ENCODE results near the gene DHFR2. TPM values are rescaled to one million over a fixed set of nuclear protein-coding genes. Genes with fewer than 3 reads are reported as not detected.
A peak's percentile ranks its signal among the peaks of the same experiment; 100 is the strongest.

DHFR2 gene
- total RNA-seq, 1 experiment from 2014 or later: 9.8 TPM

DNA sequence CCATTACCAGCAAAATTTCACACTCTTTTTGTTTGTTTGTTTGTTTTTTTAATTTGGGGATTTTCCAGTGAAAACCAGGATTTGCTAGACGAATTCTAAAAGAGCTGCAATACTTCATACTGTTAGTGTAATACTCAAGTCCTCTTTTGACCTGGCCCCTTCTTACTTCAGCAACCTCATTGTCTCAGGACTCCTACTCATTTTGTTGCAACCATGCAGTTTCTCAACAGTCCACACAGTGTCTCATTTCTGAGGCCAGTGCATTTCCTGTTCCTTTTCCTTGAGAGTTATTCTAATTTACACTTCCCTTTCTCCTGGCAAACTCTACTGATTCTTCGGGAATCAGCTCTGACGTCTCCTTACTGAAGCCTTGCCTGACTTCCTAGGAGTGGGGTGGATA lies 35.7 kb upstream of the DHFR2 start:
- H3K36me3 ChIP-seq (ENCODE audit: insufficient read depth, low read length, poor library complexity, severe bottlenecking): no peaks in the 10 kb centered on the region
- no peak for TF ChIP-seq EZH2 (IDR thresholded peaks at IDR 0.05; ENCODE audit: borderline replicate concordance, low read depth, low read length, poor library complexity, severe bottlenecking)
- TF ChIP-seq, protein P1, sequence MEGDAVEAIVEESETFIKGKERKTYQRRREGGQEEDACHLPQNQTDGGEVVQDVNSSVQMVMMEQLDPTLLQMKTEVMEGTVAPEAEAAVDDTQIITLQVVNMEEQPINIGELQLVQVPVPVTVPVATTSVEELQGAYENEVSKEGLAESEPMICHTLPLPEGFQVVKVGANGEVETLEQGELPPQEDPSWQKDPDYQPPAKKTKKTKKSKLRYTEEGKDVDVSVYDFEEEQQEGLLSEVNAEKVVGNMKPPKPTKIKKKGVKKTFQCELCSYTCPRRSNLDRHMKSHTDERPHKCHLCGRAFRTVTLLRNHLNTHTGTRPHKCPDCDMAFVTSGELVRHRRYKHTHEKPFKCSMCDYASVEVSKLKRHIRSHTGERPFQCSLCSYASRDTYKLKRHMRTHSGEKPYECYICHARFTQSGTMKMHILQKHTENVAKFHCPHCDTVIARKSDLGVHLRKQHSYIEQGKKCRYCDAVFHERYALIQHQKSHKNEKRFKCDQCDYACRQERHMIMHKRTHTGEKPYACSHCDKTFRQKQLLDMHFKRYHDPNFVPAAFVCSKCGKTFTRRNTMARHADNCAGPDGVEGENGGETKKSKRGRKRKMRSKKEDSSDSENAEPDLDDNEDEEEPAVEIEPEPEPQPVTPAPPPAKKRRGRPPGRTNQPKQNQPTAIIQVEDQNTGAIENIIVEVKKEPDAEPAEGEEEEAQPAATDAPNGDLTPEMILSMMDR (conservative IDR thresholded peaks at IDR 0.05; ENCODE audit: low read depth, low read length): peak; percentile 28; the same call in 1 of the 2 replicates
- ChIA-PET CTCF (no interaction called here), POLR2A (ENCODE audit: low non-redundant PET) (no interaction called here)
- H3K27ac ChIP-seq (ENCODE audit: low read depth, low read length, poor library complexity, severe bottlenecking): no peak overlapping the region
- H3K9me3 ChIP-seq (ENCODE audit: low read depth, low read length, poor library complexity, severe bottlenecking): no peaks in the 10 kb centered on the region
- peaks cover 5% of the 10 kb centered on the region for H3K4me1 ChIP-seq (ENCODE audit: insufficient read depth, low read length, poor library complexity, severe bottlenecking)
- no peak overlapping the region for H3K4me3 ChIP-seq (ENCODE audit: low read depth, low read length, poor library complexity, severe bottlenecking)
- intact Hi-C loops (cut with micrococcal nuclease; ENCODE audit: unreplicated experiment): no loop called here
- H3K27me3 ChIP-seq (replicated peaks; ENCODE audit: insufficient read depth, low read depth, low read length, poor library complexity): no peaks in the 10 kb centered on the region
- DNase-seq (ENCODE audit: low spot score): peak; percentile 40
- BruUV-seq (replicated peaks): no TSS peak

DNA sequence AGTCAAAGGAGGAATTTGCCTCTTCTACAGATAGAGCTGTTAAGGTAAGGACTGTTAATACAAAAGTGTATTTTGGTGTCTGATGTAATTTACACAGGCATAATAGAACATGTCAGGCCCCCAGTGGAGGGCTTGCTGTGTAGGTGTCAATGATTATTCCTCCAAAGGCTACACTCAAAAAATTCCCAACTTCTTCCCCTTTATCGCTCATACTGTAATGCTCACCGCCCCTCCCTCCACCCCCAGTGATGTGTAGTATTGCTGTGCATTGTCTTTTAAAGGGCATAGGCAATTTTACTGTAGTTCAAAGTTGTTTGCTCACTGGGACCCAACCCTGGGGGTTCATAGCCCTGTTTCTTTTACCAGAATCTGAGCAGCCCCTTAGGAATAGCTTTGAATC lies 32.4 kb upstream of the DHFR2 start:
- ChIA-PET CTCF (no interaction called here), POLR2A (ENCODE audit: low non-redundant PET) (no interaction called here)
- no peaks in the 10 kb centered on the region for H3K9me3 ChIP-seq (ENCODE audit: low read depth, low read length, poor library complexity, severe bottlenecking)
- peaks cover 5% of the 10 kb centered on the region for H3K4me1 ChIP-seq (ENCODE audit: insufficient read depth, low read length, poor library complexity, severe bottlenecking)
- no peak for DNase-seq (ENCODE audit: low spot score)
- no peak overlapping the region for H3K4me3 ChIP-seq (ENCODE audit: low read depth, low read length, poor library complexity, severe bottlenecking)
- no peak overlapping the region for H3K27ac ChIP-seq (ENCODE audit: low read depth, low read length, poor library complexity, severe bottlenecking)
- no TSS peak for BruUV-seq (replicated peaks)
- no peaks in the 10 kb centered on the region for H3K36me3 ChIP-seq (ENCODE audit: insufficient read depth, low read length, poor library complexity, severe bottlenecking)
- H3K27me3 ChIP-seq (replicated peaks; ENCODE audit: insufficient read depth, low read depth, low read length, poor library complexity): no peaks in the 10 kb centered on the region
- intact Hi-C loops (cut with micrococcal nuclease; ENCODE audit: unreplicated experiment): no loop called here
- TF ChIP-seq, protein P1 (conservative IDR thresholded peaks at IDR 0.05; ENCODE audit: low read depth, low read length): no peak
- TF ChIP-seq EZH2 (IDR thresholded peaks at IDR 0.05; ENCODE audit: borderline replicate concordance, low read depth, low read length, poor library complexity, severe bottlenecking): no peak

DNA sequence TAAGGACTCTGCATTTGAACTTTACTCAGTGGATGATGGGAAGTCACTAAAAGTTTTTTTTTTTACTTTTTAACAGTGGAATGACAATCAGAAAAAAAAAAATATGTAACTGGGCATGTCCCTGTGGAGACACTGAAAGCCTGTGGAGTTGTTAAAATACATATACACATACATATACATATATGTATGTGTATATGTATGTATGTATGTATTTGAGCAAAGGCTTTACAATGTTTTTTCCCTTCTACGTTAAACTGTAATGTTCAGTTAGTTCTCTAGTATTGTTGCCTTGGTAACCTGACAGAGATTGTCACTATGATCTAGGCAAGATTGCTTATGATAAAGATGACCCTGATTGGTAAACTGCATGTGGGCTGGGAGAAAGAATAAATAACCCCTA lies 30.4 kb upstream of the DHFR2 start:
- intact Hi-C loops (cut with micrococcal nuclease; ENCODE audit: unreplicated experiment): no loop called here
- ChIA-PET CTCF (no interaction called here), POLR2A (ENCODE audit: low non-redundant PET) (no interaction called here)
- Histone ChIP-seq H3K27ac (ENCODE audit: low read depth, low read length, poor library complexity, severe bottlenecking) (no peak overlapping the region), H3K27me3 (replicated peaks; ENCODE audit: insufficient read depth, low read depth, low read length, poor library complexity) (no peaks in the 10 kb centered on the region), H3K36me3 (ENCODE audit: insufficient read depth, low read length, poor library complexity, severe bottlenecking) (no peaks in the 10 kb centered on the region), H3K9me3 (ENCODE audit: low read depth, low read length, poor library complexity, severe bottlenecking) (no peaks in the 10 kb centered on the region), H3K4me3 (ENCODE audit: low read depth, low read length, poor library complexity, severe bottlenecking) (no peak overlapping the region), H3K4me1 (ENCODE audit: insufficient read depth, low read length, poor library complexity, severe bottlenecking) (peaks cover 1% of the 10 kb centered on the region)
- TF ChIP-seq, protein P1 (conservative IDR thresholded peaks at IDR 0.05; ENCODE audit: low read depth, low read length): no peak
- no peak for TF ChIP-seq EZH2 (IDR thresholded peaks at IDR 0.05; ENCODE audit: borderline replicate concordance, low read depth, low read length, poor library complexity, severe bottlenecking)
- no TSS peak for BruUV-seq (replicated peaks)
- no peak for DNase-seq (ENCODE audit: low spot score)
